ENCODE data around the gene TMEM134. TPM values are rescaled to one million over a fixed set of nuclear protein-coding genes. Genes with fewer than 3 reads are reported as not detected.
"Not testable (repeated sequence)": the region's sequence is repeated elsewhere in the genome, so short reads cannot be mapped to it uniquely, and the experiment has no call there.

Gene TMEM134
- total RNA-seq, 1 donor from 2014 or later: 82.9 TPM

DNA sequence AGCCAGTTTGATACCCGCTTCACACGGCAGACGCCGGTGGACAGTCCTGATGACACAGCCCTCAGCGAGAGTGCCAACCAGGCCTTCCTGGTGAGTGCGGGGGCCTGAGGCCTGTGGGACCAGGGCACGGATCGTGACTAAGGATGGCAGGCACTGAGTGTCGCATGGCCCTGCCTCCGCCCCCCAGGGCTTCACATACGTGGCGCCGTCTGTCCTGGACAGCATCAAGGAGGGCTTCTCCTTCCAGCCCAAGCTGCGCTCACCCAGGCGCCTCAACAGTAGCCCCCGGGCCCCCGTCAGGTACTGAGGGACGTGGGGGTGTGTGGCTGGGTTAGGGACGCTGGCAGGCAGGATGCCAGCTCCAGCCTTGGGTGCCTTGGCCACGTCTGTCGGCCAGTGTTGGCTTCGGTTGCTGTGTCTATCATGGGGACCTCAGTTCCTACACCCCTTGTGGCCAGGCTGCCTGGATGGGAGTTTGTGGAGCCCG, 34.6 kb downstream of the TMEM134 start:
- DNase-seq (no peak), ATAC-seq (ENCODE audit: poor library complexity) (no peak)
- intact Hi-C loops (cut with DNase I): no loop called here

- intact Hi-C loops (cut with DNase I): no loop called here
- DNase-seq (no peak), ATAC-seq (ENCODE audit: poor library complexity) (no peak)
Observed at GRCh38 chr11:67433536-67434394, 35.3 kb downstream of the TMEM134 start.

- intact Hi-C loops (cut with DNase I): no loop called here
- no peak for DNase-seq
Observed at GRCh38 chr11:67432655-67433349, 36.2 kb downstream of the TMEM134 start.

GRCh38 chr11:67431346-67432249, 37.5 kb downstream of the TMEM134 start:
- DNase-seq: no peak
- intact Hi-C loops (cut with DNase I): no loop called here
- ATAC-seq (ENCODE audit: poor library complexity): no peak

More at GRCh38 chr11:67432655-67433349, 36.2 kb downstream of the TMEM134 start:
- ATAC-seq (ENCODE audit: poor library complexity): no peak

GRCh38 chr11:67429722-67430121, 39.3 kb downstream of the TMEM134 start:
- intact Hi-C loops (cut with DNase I): no loop called here
- DNase-seq (no peak), ATAC-seq (ENCODE audit: poor library complexity) (no peak)

DNA sequence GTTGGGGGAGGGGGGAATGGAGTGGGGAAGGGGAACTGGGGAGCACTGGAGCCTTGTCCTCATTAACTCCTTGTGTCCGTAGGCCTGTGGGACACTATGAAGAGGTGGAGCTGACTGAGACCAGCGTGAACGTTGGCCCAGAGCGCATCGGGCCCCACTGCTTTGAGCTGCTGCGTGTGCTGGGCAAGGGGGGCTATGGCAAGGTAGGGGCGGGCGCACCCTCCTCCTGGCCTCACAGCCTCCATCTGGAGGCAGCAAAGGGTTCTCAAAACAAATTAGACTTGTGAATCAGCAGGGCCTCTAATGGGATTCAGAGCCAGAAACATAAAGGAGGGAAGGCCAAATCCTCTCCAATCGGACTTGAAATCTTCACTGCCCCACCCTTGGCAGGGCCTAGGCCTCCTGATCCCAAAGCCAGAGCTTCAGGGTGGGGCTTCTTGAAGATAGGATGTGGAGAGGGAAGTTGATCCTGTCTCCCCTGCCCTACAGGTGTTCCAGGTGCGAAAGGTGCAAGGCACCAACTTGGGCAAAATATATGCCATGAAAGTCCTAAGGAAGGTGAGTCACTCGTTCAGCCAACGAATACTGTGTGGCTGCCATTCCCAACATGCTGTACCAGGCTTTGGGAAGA, 39.9 kb downstream of the TMEM134 start:
- ATAC-seq (ENCODE audit: poor library complexity) (no peak), DNase-seq (no peak)
- intact Hi-C loops (cut with DNase I): no loop called here

DNA sequence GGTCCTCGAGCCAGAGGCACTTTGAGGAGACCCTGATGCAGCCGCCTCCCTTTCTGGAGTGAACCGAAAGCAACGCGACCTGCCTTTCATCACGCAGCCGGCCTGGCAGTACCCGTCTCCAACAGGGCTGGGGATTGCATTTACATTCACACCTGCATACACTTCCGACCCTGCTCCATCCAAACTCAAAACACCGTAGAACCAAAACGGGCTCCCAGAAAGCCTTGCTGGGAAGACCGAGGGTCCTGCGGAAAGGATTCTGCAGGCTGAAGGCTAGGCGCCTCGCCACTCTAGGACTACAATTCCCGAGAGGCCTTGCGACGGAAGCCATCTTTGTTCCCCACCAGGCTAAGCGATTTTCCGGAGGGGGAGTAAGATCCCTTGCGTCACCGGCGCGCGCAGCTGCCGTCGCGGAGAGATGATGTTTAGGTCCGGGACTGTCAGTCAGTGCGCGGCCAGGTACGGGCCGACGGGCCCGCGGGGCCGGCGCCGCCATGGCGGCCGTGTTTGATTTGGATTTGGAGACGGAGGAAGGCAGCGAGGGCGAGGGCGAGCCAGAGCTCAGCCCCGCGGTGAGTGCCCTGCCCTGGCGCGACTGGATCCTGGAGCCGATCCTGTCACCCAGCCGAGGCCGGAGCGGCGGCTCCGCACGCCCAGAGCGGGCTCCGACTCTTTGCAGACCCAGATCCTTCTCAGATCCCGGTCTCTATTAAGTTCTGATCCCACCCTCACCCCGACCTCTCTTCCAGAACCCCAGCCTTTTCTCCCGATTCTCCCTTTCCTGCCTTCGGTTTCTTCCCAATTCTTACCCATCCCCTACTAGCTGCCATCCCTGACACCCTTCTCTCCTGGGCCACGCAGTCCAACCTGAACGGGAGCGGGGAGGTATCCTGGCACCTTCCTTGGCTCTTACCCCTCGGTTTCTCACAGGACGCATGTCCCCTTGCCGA, 40.7 kb downstream of the TMEM134 start, which contains the start of gene RPS6KB2:
Gene RPS6KB2 (plus strand): TSS at position 443 of the 950 bp plus-strand sequence. CDS start 52 bp downstream, at position 495.
- DNase-seq (peak; percentile 100), ATAC-seq (ENCODE audit: poor library complexity) (peak; percentile 94)
- intact Hi-C loops (cut with DNase I): no loop called here

- DNase-seq; intact Hi-C loops (cut with DNase I); ATAC-seq (ENCODE audit: poor library complexity): not testable (repeated sequence)
Observed at GRCh38 chr11:67427364-67427859, 41.6 kb downstream of the TMEM134 start.

DNA sequence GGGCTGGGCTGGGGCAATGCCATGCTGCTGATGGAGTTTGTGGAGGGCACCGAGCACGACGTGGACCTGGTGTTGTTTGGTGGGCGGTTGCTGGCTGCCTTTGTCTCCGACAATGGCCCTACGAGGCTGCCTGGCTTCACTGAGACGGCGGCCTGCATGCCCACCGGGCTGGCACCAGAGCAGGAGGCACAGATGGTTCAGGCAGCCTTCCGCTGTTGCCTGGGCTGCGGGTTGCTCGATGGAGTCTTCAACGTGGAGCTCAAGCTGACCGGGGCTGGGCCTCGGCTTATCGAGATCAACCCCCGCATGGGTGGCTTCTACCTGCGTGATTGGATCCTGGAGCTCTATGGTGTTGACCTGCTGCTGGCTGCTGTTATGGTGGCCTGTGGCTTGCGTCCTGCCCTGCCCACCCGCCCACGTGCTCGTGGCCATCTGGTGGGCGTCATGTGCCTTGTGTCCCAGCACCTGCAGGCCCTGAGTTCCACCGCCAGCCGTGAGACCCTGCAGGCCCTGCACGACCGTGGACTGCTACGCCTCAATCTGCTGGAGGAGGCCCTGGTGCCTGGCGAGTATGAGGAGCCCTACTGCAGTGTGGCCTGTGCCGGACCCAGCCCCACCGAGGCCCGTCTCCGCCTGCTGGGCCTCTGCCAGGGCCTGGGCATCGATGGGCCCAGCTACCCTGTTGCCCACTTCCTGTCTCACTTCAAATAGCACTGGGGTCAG, 45.0 kb downstream of the TMEM134 start:
- DNase-seq (no peak), ATAC-seq (ENCODE audit: poor library complexity) (no peak)
- intact Hi-C loops (cut with DNase I): no loop called here

DNA sequence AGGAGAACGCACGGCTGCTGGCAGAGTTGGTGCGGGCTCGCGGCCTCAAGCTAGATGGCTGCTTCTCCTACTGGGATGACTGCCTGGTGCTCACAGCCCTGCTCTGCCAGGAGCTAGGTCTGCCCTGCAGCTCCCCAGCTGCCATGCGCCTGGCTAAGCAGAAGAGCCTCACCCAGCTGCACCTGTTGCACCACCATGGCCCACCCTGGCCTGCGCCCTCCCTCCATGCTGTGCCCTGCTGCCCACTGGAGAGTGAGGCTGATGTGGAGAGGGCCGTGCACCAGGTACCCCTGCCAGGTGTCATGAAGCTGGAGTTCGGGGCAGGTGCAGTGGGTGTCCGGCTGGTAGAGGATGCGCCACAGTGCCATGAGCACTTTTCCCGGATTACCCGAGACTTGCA, 45.6 kb downstream of the TMEM134 start:
- intact Hi-C loops (cut with DNase I): no loop called here
- DNase-seq (no peak), ATAC-seq (ENCODE audit: poor library complexity) (no peak)

DNA sequence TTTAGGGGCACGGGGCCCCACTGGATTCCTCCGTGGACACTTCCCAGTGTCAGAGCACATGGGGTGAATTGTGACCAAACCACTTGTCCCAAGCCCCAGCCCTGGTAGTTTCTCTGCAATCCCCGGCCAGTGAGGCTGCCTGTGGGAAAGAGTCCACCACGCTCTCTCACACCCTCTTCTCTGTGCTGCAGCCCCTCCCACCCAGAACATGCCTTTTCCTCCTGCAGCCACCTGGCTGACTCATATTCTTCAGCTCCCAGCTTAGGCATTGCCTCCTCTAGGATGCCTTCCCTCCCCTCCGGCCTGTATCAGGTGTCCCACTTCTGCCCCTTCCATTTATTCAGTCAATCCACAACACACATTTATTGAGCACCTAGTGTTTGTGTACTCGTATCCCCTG, 46.2 kb downstream of the TMEM134 start:
- intact Hi-C loops (cut with DNase I): no loop called here
- no peak for DNase-seq
- ATAC-seq (ENCODE audit: poor library complexity): no peak

DNA sequence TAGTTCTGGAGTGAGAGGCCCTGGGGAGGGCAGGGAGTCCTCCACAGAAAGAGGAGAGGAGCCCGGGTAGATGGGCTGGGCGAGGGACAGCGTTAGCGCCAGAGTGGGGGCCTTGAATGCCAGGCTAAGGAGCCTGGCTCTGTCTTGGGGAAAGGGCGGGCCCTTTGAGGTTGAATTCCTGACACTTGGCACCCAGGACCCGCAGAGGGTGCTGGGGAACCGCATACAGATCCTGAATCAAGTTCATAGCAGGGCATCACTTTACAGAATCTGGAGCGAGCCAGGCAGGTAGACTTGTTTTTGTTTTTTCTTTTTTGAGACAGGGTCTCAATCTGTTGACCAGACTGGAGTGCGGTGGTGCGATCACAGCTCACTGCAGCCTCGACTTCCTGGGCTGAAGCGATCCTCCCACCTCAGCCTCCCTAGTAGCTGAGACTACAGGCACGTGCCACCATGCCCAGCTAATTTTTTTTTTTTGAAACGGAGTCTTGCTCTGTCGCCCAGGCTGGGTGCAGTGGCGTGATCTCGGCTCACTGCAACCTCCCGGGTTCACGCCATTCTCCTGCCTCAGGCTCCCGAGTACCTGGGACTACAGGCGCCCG, 47.5 kb downstream of the TMEM134 start:
- intact Hi-C loops (cut with DNase I): no loop called here
- ATAC-seq (ENCODE audit: poor library complexity): no peak
- no peak for DNase-seq

DNA sequence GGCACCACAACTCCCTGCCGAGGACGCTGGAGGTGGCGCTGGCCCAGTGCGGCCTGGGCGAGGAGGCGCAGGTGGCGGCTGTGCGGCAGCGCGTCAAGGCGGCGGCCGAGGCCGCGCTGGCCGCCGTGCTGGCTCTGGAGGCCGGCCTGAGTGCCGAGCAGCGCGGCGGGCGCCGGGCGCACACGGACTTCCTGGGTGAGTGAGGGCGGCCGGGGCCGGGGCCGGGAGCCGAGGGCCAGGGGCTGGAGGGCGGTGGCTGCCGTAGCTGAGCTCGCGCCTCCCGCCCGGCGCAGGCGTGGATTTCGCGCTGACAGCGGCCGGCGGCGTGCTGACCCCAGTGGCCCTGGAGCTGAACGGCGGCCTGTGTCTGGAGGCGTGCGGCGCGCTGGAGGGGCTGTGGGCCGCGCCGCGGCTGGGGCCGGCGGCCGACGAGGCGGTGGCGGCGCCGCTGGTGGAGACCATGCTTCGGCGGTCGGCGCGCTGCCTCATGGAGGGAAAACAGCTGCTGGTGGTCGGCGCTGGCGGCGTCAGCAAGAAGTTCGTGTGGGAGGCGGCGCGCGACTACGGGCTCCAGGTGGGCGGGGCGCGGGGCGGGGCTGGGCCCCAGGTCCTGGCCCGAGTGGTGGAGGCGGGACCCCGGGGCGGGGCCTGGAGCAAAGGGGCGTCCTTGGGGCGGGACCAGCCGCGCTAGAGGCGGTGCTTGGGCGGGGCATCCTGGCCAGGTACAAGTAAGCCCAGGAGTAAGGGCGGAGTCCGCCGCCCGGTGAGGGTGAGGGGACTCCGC, 48.2 kb downstream of the TMEM134 start:
- DNase-seq (peak; percentile 98), ATAC-seq (ENCODE audit: poor library complexity) (peak; percentile 93)
- intact Hi-C loops (cut with DNase I): no loop called here

DNA sequence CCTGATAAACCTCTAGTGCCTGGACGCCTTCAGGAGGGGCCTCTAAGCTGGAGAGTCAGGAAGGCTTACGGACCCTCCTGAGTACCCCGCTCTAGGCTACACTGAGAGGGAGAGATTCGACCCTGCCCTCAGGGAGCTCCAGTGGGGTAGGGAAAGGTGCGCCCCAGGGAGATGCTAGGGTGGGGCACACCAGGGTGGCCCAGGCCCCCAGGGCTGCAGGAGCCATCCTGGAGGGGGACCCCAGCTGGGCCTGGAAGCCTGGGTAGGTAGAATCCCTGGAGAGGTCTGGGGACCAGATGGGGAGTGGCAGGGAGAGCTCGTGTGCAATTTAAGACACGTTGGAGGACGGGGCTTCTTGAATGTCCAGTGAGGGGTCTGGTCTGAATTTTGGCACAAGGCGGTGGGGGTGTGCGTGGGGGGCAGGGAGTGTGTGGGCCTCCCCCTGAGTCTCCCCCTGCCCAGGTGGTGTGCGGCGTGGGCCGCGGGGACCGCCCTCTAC, 48.9 kb downstream of the TMEM134 start:
- DNase-seq (no peak), ATAC-seq (ENCODE audit: poor library complexity) (no peak)
- intact Hi-C loops (cut with DNase I): no loop called here

DNA sequence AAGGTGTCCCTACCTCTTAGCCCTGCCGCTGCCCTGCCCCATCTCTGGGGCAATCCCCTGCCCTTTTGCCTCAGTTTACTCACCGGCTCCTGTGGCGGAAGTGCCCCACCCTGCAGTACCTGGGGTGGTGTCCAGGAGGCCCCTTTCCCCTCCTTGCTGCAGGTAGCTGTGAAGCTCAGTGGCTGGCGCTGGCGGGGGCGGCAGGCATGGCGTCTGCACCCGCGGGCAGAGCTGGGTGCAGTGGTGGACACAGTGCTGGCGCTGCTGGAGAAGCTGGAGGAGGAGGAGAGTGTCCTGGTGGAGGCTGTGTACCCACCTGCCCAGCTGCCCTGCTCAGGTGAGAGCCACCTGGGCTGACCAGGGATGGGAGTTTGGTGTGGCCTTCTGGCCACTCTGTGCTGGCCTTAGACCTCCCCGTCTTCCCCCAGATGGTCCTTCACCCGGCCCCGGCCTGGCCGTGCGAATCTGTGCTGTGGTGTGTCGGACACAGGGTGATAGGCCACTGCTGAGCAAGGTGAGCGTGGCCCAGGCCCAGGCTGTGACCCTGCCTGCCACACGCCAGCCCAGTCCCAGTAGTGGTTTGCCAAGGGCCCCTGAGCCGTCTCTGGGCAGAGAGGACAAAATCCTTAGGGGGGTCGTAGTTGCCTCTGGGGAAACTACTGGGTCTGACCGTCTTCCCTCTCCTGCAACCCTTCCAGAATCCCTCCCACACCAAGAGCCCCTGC, 49.6 kb downstream of the TMEM134 start:
- no peak for DNase-seq
- intact Hi-C loops (cut with DNase I): no loop called here
- ATAC-seq (ENCODE audit: poor library complexity): no peak
